22Rv1 (cell line): ENCODE data around the gene MAP7.

ENCODE experiments used
- H3K27ac ChIP-seq: fragments of 450-650 bp; 2 replicates; pipeline ENCODE4 v1.5.1; 2017
- ZFX ChIP-seq: fragments of 450-650 bp; IDR thresholded peaks from 2 replicates; pipeline ENCODE4 v1.6.1; 2017; ENCODE audit warnings: antibody characterized with exemption, borderline replicate concordance
- TF ChIP-seq, protein P1 (sequence below): fragments of 450-650 bp; IDR thresholded peaks from 2 replicates; pipeline ENCODE4 v1.5.1; 2017; ENCODE audit warnings: mild to moderate bottlenecking

The MAP7 gene

DNA sequence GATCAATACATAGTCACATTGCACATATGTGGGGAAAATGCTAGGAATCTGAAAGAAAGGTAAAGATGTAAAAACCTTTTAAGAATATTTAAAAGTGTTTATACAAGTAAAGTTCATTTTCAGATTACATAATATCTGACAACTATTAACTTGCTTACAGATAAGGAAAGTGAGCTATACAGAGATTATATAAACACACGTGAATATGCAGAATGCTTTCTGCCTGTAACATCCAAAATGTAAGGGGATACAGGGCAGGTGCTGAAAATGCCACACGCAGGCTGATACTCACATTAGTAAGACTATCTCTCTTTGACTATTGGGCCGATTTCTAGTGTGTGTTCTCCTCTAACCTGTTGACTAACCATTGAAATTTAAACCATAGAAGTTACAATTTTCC lies 17.9 kb upstream of the MAP7 start:
- TF ChIP-seq, protein P1, sequence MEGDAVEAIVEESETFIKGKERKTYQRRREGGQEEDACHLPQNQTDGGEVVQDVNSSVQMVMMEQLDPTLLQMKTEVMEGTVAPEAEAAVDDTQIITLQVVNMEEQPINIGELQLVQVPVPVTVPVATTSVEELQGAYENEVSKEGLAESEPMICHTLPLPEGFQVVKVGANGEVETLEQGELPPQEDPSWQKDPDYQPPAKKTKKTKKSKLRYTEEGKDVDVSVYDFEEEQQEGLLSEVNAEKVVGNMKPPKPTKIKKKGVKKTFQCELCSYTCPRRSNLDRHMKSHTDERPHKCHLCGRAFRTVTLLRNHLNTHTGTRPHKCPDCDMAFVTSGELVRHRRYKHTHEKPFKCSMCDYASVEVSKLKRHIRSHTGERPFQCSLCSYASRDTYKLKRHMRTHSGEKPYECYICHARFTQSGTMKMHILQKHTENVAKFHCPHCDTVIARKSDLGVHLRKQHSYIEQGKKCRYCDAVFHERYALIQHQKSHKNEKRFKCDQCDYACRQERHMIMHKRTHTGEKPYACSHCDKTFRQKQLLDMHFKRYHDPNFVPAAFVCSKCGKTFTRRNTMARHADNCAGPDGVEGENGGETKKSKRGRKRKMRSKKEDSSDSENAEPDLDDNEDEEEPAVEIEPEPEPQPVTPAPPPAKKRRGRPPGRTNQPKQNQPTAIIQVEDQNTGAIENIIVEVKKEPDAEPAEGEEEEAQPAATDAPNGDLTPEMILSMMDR = no peak
- no peak for TF ChIP-seq ZFX
- H3K27ac ChIP-seq = peak overlapping the region; percentile 96

DNA sequence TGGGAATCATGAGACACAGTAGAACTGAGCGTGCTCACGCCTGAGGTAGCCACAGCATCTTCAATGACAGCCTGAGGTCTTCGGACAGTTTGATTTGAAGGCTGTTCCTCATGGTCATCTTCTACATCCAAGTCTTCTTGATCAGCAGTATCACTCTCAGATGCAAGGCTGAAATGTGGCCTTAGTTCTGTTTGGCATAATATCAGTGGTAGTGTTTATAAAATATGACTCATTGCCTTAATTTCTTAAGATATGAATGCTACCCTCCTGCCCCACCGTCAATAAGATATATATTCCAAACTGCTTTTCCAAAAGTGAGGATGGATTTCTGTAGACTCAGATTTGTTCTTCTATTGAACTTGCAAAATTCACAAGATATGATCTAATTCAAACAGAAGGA lies 17.5 kb upstream of the MAP7 start:
- H3K27ac ChIP-seq = peak overlapping the region; percentile 96
- TF ChIP-seq ZFX = no peak
- TF ChIP-seq, protein P1 = no peak

DNA sequence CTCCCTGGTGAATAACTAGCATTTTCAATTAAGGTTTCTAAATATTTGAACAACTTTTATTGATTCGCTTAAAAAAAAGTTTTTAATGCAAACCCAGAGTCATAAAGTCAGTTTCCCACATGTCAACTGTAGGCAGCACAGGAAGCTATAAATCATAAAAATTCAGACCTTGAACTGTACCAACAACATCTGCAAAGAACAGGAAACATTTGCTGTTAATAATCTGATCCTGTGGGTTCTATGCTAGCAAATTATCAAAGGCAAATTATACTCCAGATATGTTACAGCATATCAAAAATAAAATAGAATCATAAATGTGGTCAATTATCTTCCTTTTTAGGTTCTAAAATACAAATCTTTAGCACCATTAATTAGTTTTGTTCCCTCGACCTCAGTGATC lies 16.6 kb upstream of the MAP7 start:
- peak overlapping the region; percentile 96 for H3K27ac ChIP-seq
- TF ChIP-seq, protein P1 = no peak
- no peak for TF ChIP-seq ZFX

DNA sequence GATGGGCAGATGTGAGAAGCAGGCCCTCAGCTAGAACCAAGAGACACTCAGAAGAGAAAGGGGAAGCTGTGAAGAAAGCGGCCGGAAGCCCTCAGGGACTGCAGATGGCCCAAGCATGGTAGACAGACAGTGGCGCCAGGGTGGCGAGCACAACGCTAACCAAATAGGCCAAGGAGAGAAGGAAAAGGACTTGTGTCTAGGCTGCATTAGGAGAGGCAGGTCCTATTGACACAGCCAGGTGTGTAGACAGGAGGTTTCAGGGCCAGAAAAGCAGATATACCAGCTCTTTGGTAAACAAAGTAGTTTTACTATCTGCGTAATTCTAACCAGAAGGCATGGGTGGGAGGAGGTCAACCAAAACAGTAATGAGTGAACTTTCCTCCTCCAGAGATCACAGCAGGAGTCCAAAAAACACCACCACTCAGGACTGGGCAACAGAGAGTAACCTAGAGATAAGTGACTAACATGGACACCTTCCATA lies 15.8 kb upstream of the MAP7 start:
- no peak for TF ChIP-seq ZFX
- TF ChIP-seq, protein P1 = no peak
- peak overlapping the region; percentile 96 for H3K27ac ChIP-seq

DNA sequence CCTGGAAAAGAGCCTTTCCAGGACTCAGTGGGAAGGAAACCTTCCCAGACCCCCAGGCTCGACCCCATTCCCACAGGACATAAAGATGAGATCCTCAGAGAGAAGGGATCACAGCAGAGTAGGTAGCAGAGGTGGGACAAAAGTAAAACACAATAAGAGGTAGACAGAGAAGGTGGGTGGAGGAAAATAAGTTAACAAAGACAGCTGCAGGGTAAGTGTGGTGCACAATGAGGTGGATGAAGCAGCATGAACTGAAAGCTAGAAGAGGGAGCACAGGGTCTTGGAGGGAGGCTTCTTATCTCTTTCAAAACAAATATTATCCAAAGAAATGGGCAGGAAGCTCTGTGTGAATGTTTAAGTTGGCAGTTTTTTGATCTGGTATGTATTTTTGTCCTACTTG lies 14.0 kb upstream of the MAP7 start:
- no peak for TF ChIP-seq ZFX
- TF ChIP-seq, protein P1 = no peak
- H3K27ac ChIP-seq = peak overlapping the region; percentile 96

DNA sequence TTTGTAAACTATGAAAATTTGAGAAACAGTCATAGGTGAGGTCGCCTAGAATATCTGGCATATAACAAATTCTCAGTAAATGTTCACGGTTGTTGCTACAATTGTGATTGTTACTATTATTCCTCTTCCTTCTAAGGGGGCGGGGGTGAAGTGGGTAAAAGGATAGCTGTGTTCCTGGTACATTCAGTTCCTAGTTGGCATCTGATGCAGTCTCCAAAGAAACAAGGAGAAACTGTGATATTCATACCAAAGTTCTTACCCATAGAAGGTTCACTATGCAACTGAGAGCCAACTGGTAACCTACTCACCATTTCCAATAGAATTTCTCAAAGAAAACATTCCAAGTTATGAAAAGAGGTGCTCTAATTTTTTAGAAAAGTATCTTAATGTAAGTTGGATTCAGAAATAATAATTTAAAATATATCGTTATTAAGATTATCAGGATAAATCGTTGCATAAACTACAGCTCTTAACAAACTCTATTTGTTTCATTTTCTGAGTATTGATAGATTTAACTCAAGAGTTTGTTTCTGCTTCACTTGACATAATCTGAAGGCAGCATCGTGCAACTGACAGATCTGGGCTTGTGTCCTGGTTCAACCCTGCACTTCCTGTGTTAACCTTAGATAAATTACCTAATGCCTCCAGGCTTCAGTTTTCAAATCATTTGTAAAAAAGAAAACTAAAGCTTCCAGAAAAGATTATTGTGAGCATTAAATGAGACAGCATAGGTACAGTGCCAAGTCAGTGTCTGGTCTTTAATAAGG lies 13.3 kb upstream of the MAP7 start:
- TF ChIP-seq, protein P1 = no peak
- TF ChIP-seq ZFX = no peak
- peak overlapping the region; percentile 96 for H3K27ac ChIP-seq

DNA sequence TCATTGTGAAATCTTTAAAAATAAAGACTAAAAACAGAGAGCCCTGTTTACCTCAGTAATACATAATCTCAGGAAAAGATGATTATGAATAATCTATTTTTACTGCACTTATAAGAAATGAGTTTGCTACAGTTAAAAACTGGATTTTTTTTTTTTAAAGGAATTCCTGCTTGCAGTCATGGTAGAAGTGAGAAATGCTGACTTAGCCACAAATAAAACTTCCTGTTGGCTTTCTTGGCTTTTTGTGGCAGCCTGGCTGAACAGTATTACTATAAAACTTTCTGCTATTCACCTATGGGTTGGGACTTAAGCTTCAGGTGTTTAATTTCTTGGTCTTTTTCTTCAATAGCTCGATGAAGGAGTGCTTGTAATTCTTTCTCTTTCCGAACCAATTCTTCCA lies 12.0 kb upstream of the MAP7 start:
- TF ChIP-seq ZFX = no peak
- TF ChIP-seq, protein P1 = no peak
- no peak overlapping the region for H3K27ac ChIP-seq
